Upper lobe of left lung (tissue), 6 donors: ENCODE results near the gene SLC66A2. TPM values are rescaled to one million over a fixed set of nuclear protein-coding genes. Genes with fewer than 3 reads are reported as not detected.

Experiments
- ATAC-seq, 2 donors: fragments of 200-7000 bp; cut with Tn5 transposase; one replicate each; pipeline ENCODE4 v1.9.1; 2022; ENCODE audit warnings: mild to moderate bottlenecking in 2 of 2, moderate library complexity in 2 of 2; ENCODE audit not compliant: low FRiP score in 2 of 2
- DNase-seq, 2 donors: peaks; one replicate each; pipeline ENCODE4 v3.0.0-alpha.2; 2019 to 2020
- H3K27ac ChIP-seq, 4 donors: fragments of 200-600 bp; sonication (generic); one replicate each; pipeline ENCODE4 v1.5.1; 2016 to 2019
- H3K27me3 ChIP-seq, 4 donors: fragments of 200-600 bp; sonication (generic); one replicate each; pipeline ENCODE4 v1.5.1; 2017 to 2019
- H3K36me3 ChIP-seq, 4 donors: fragments of 200-600 bp; sonication (generic); one replicate each; pipeline ENCODE4 v1.5.1; 2016 to 2019
- H3K4me1 ChIP-seq, 4 donors: fragments of 200-600 bp; sonication (generic); one replicate each; pipeline ENCODE4 v1.5.1; 2018 to 2019
- H3K4me3 ChIP-seq, 4 donors: fragments of 200-600 bp; sonication (generic); one replicate each; pipeline ENCODE4 v1.5.1; 2017 to 2019; ENCODE audit warnings: mild to moderate bottlenecking in 2 of 4, moderate library complexity in 1 of 4
- H3K9me3 ChIP-seq, 4 donors: fragments of 200-600 bp; sonication (generic); one replicate each; pipeline ENCODE4 v1.5.1; 2018 to 2019
- EP300 ChIP-seq, 4 donors: sonication (generic); formaldehyde crosslinking; IDR thresholded peaks; one replicate each; pipeline ENCODE4 v1.5.1; 2017; ENCODE audit warnings: antibody characterized with exemption in 4 of 4, control low read depth in 2 of 4
- POLR2A ChIP-seq, 4 donors: fragments of 450-650 bp; IDR thresholded peaks; one replicate each; pipeline ENCODE4 v1.5.1; 2016 to 2017; ENCODE audit warnings: antibody characterized with exemption in 4 of 4, mild to moderate bottlenecking in 2 of 4
- POLR2AphosphoS5 ChIP-seq, 2 donors: sonication (generic); formaldehyde crosslinking; IDR thresholded peaks; one replicate each; pipeline ENCODE4 v1.5.1; 2017; ENCODE audit warnings: antibody characterized with exemption in 2 of 2
- WGBS, 2 donors: methylation state at CpG; one replicate each; pipeline ENCODE4 v1.1.5; 2017 to 2018; 5-methylcytosine and 5-hydroxymethylcytosine counted together
- total RNA-seq, 6 donors: library from RNA; depleted of rRNA in 4 of 6; stranded (reverse); fragments of >200 nt in 4 of 6; gene quantifications; one replicate each; pipeline versions ENCODE4 v1.1.0 to v1.2.1, GENCODE V29; 2016 to 2021
- TF ChIP-seq, protein P1 (sequence below), 6 experiments: fragments of 450-650 bp in 4 of 6; fragments of 200-600 bp in 2 of 6; sonication (generic) in 2 of 6; IDR thresholded peaks; one replicate each; pipeline ENCODE4 v1.5.1; 2016 to 2019; ENCODE audit warnings: antibody characterized with exemption in 6 of 6
- donor health status: DM: no; HTN: no; CAD: no; lungs with moderate emphysema.
- donor health status: DM: no; HTN: yes; CAD: no; lungs with severe emphysema.

Gene SLC66A2
- total RNA-seq, 6 donors from 2014 or later = 37.6 to 90.7 (median 66.5) TPM

DNA sequence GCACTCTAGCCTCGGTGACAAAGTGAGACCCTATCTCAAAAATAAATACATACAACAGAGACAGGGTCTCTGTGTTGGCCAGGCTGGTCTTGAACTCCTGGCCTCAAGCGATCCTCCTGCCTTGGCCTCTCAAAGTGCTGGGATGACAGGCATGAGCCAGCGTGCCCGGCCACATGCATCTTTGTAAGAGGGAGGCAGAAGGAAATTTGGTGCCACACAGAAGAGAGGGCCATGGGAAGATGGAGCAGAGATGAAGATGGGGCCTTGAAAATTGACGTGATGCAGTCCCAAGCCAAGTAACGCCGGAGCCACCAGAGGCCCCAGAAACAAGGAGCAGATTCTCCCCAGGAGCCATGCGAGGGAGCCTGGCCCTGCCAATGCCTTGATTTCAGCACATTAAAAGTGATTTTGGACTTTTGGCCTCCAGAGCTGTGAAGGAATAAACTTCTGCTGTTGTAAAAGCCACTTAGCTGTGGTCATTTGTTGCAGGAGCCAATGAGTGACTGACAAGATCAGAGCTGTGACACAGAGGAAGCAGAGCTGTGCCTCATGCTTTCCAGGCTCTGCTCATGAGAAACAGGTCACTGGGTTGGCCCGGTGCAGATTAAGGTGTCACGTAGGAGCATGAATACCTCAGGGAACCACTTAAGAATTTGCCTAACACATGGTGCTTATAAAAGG, 2.7 kb upstream of the SLC66A2 start:
- H3K4me3 ChIP-seq = no peak overlapping the region
- peak overlapping the region; percentile 69 to 76 (median 73) for H3K27ac ChIP-seq
- DNase-seq = peak in 1 of 2 donors; percentile 84
- WGBS, 2 donors = 86 to 88% methylated on average over 9 to 10 of the region's 10 CpGs
- H3K36me3 ChIP-seq = peaks cover 0 to 1% (median 0%) of the 10 kb centered on the region in 4 donors
- TF ChIP-seq POLR2AphosphoS5 (IDR thresholded peaks at IDR 0.05) (peak; percentile 16 to 30), EP300 (IDR thresholded peaks at IDR 0.05) (no peak)
- peak in 1 of 2 donors; percentile 78 for ATAC-seq
- H3K27me3 ChIP-seq = no peaks in the 10 kb centered on the region
- no peaks in the 10 kb centered on the region for H3K9me3 ChIP-seq
- H3K4me1 ChIP-seq = peaks cover 17 to 34% (median 26%) of the 10 kb centered on the region in 4 donors

DNA sequence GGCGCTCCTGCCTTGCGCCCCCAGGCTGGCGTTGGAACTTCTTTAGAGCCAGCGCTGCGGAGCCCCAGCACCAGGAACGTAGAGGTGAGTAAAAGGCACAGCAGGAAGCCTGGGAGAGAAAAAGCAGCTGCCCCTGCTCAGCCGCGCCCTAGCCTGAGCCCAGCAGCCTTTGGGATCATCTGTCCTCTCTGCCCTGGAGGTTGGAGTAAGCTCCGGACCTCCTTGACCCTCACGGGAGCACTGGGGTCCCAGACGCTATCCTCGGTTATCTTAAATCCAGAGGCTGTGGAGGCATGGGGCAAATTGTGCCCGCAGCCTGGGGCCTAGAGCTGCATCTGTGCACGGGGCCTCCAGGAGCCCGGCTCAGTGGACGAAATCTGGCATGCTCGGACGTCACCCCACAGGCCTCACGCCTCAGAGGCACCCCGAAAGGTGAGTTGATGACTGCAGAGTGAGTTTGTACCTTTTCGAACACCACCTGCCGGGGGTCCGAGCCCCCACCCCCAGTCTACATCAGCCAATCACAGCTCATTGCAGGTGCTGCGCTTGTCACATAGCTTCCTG, 1.6 kb upstream of the SLC66A2 start:
- no peaks in the 10 kb centered on the region for H3K27me3 ChIP-seq
- 95 to 98% methylated on average over 15 to 24 of the region's 24 CpGs for whole genome bisulfite sequencing, 2 donors
- no peaks in the 10 kb centered on the region for H3K9me3 ChIP-seq
- no peak for TF ChIP-seq POLR2A (IDR thresholded peaks at IDR 0.05)
- TF ChIP-seq, protein P1, sequence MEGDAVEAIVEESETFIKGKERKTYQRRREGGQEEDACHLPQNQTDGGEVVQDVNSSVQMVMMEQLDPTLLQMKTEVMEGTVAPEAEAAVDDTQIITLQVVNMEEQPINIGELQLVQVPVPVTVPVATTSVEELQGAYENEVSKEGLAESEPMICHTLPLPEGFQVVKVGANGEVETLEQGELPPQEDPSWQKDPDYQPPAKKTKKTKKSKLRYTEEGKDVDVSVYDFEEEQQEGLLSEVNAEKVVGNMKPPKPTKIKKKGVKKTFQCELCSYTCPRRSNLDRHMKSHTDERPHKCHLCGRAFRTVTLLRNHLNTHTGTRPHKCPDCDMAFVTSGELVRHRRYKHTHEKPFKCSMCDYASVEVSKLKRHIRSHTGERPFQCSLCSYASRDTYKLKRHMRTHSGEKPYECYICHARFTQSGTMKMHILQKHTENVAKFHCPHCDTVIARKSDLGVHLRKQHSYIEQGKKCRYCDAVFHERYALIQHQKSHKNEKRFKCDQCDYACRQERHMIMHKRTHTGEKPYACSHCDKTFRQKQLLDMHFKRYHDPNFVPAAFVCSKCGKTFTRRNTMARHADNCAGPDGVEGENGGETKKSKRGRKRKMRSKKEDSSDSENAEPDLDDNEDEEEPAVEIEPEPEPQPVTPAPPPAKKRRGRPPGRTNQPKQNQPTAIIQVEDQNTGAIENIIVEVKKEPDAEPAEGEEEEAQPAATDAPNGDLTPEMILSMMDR (IDR thresholded peaks at IDR 0.05) = no peak
- DNase-seq (no peak), ATAC-seq (no peak)
- H3K4me3 ChIP-seq = no peak overlapping the region
- peak overlapping the region in 2 of 4 donors; percentile 9 to 94 for H3K27ac ChIP-seq
- H3K4me1 ChIP-seq = peaks cover 28 to 44% (median 36%) of the 10 kb centered on the region in 4 donors
- H3K36me3 ChIP-seq = peaks cover 0 to 7% (median 6%) of the 10 kb centered on the region in 4 donors

DNA sequence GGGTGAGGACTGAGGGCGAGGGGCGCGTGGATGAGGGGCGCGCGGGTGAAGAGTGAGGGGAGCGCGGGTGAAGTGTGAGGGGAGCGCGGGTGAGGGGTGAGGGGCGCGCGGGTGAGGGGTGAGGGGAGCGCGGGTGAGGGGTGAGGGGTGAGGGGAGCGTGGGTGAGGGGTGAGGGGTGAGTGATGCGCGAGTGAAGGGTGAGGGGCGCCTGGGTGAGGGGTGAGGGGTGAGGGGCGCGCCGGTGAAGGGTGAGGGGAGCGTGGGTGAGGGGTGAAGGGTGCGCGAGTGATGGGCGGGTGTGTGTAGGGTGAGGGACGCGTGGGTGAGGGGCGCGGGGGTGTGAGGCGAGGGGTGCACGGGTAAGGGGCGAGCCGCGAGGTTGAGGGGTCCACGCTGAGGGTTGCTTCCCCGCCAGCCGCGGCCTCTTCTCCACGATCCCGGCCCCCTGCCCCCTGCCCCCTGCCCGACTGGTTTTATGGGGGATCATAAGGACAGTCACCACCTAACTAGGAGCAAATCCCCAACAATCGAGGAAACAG, 1.1 kb upstream of the SLC66A2 start:
- peak overlapping the region; percentile 71 to 96 (median 93) for H3K27ac ChIP-seq
- no peaks in the 10 kb centered on the region for H3K9me3 ChIP-seq
- H3K4me1 ChIP-seq = peaks cover 33 to 50% (median 41%) of the 10 kb centered on the region in 4 donors
- no peaks in the 10 kb centered on the region for H3K27me3 ChIP-seq
- H3K4me3 ChIP-seq = peak overlapping the region; percentile 79 to 91 (median 84)
- DNase-seq (peak in 1 of 2 donors; percentile 81), ATAC-seq (no peak)
- TF ChIP-seq EP300 (IDR thresholded peaks at IDR 0.05) (no peak), POLR2AphosphoS5 (IDR thresholded peaks at IDR 0.05) (no peak), POLR2A (IDR thresholded peaks at IDR 0.05) (no peak)
- TF ChIP-seq, protein P1 (IDR thresholded peaks at IDR 0.05) = no peak
- peaks cover 0 to 12% (median 6%) of the 10 kb centered on the region in 4 donors for H3K36me3 ChIP-seq
- WGBS, 2 donors = 49 to 54% methylated on average over 31 to 38 of the region's 43 CpGs

DNA sequence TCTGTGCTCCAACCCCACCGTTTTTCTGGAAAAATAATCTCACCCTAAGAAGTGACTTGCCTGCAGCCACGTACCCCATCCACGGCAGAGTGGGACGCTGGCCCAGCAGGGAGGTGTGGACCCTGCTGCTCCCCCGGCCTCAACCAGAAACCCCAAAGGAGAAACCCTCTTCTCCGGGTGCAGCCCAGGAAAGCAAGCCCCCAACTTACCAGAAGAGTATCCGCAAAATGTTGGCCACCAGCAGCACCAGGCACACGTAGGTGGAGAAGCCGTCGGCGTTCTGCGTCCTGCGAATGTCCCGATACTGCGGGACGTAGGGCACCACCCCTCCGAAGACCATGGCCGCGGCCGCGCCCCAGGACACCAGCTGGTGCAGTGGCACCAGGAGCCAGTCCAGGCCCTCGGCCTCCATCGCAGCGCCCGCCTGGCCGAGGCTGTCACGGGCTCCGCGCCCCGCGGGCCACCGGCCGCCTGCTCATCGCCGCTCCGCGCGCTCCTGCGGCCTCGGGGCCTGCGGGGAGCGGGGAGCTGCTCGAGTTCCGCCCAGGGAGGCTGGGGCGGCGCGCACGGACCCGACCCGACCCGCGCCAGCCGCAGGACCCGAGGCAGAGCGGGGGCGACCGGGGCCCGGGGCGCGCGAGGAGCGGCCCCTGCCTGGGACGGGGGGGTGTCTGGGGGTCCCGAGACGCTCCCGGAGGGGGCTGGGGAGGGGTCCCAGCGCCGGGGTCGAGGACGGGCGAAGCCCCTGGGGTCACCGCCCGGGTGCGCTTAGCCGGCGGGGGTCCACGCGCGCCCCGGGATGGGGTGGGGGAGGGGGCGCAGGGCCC, 725 bp downstream of the SLC66A2 start:
- peaks cover 38 to 65% (median 56%) of the 10 kb centered on the region in 4 donors for H3K4me1 ChIP-seq
- 7 to 14% methylated on average over 5 to 37 of the region's 81 CpGs for WGBS, 2 donors

More for the DNA sequence above, 725 bp downstream of the SLC66A2 start:
- Histone ChIP-seq H3K27me3 (no peaks in the 10 kb centered on the region), H3K9me3 (no peaks in the 10 kb centered on the region), H3K4me3 (peak overlapping the region; percentile 49 to 91 (median 84)), H3K36me3 (peaks cover 0 to 14% (median 7%) of the 10 kb centered on the region in 4 donors), H3K27ac (peak overlapping the region; percentile 92 to 96 (median 93))
- DNase-seq = peak; percentile 41 to 93
- TF ChIP-seq POLR2A (IDR thresholded peaks at IDR 0.05) = peak in 1 of 4 donors; percentile 52
- TF ChIP-seq, protein P1 (IDR thresholded peaks at IDR 0.05) = peak in 1 of 6 experiments; percentile 21
- TF ChIP-seq EP300 (IDR thresholded peaks at IDR 0.05) = no peak
- no peak for TF ChIP-seq POLR2AphosphoS5 (IDR thresholded peaks at IDR 0.05)
- ATAC-seq = peak; percentile 34 to 63
